MCF 10A (cell line): ENCODE results near the gene C19orf18. TPM values are rescaled to one million over a fixed set of nuclear protein-coding genes. Genes with fewer than 3 reads are reported as not detected.
"Not testable (repeated sequence)": the region's sequence is repeated elsewhere in the genome, so short reads cannot be mapped to it uniquely, and the experiment has no call there.

Source experiments
- BruUV-seq: library from RNA; stranded (reverse); fragments of 400-500 nt; replicated peaks from 2 replicates; lab custom pipeline; 2021; lab: Mats Ljungman, UMichigan
- CTCF ChIA-PET: fragments of 300-600 bp; sonication (Branson Sonifier 250); formaldehyde crosslinking; extraction: SDS; loops from one replicate; lab custom pipeline; 2021; ENCODE audit warnings: antibody characterized with exemption, inconsistent platforms; lab: Yijun Ruan, JAX
- POLR2A ChIA-PET: fragments of 300-600, 350-650 bp; sonication (Branson Sonifier 250); formaldehyde crosslinking; extraction: SDS; loops from one replicate; lab custom pipeline; 2020; ENCODE audit warnings: antibody characterized with exemption, inconsistent platforms; lab: Yijun Ruan, JAX
- DNase-seq: peaks from one replicate; pipeline ENCODE4 v3.0.0-alpha.2; 2018; ENCODE audit not compliant: unreplicated experiment
- H3K27ac Mint-ChIP-seq: one replicate; pipeline ENCODE4 v1.8.0; 2022; ENCODE audit warnings: mild to moderate bottlenecking, low read depth, mixed read lengths; ENCODE audit not compliant: unreplicated experiment
- H3K27me3 Mint-ChIP-seq: one replicate; pipeline ENCODE4 v1.8.0; 2022; ENCODE audit warnings: mixed read lengths; ENCODE audit not compliant: insufficient read depth, unreplicated experiment
- H3K36me3 Mint-ChIP-seq: one replicate; pipeline ENCODE4 v1.8.0; 2022; ENCODE audit warnings: mild to moderate bottlenecking, moderate library complexity, mixed read lengths; ENCODE audit not compliant: insufficient read depth, unreplicated experiment
- H3K4me1 Mint-ChIP-seq: one replicate; pipeline ENCODE4 v1.8.0; 2022; ENCODE audit warnings: mixed read lengths; ENCODE audit not compliant: insufficient read depth, unreplicated experiment
- H3K4me3 Mint-ChIP-seq: one replicate; pipeline ENCODE4 v1.8.0; 2022; ENCODE audit warnings: mild to moderate bottlenecking, moderate library complexity, mixed read lengths; ENCODE audit not compliant: unreplicated experiment
- H3K9me3 Mint-ChIP-seq: one replicate; pipeline ENCODE4 v1.8.0; 2022; ENCODE audit warnings: mixed read lengths; ENCODE audit not compliant: unreplicated experiment
- intact Hi-C: fragments of 100-400 bp; cut with micrococcal nuclease; formaldehyde crosslinking; loops from 2 replicates; pipeline ENCODE4 v1.14.1; 2022
- total RNA-seq: library from RNA; stranded (reverse); gene quantifications from 2 replicates; pipeline ENCODE4 v1.2.3, GENCODE V29; 2022
- TF ChIP-seq, protein P1 (sequence below): fragments of 200-600 bp; IDR thresholded peaks from one replicate; pipeline ENCODE4 v1.8.0; 2022; ENCODE audit warnings: antibody characterized with exemption, mild to moderate bottlenecking; ENCODE audit not compliant: unreplicated experiment

Gene C19orf18
- total RNA-seq, 1 experiment from 2014 or later: not detected

- intact Hi-C loops: no loop called here
- CTCF ChIA-PET: no interaction called here
- peaks cover 4% of the 10 kb centered on the region for H3K36me3 Mint-ChIP-seq
- no peak overlapping the region for H3K27ac Mint-ChIP-seq
- no peak for DNase-seq
- no peaks in the 10 kb centered on the region for H3K27me3 Mint-ChIP-seq
- H3K4me3 Mint-ChIP-seq: no peak overlapping the region
- POLR2A ChIA-PET: no interaction called here
- TF ChIP-seq, protein P1, sequence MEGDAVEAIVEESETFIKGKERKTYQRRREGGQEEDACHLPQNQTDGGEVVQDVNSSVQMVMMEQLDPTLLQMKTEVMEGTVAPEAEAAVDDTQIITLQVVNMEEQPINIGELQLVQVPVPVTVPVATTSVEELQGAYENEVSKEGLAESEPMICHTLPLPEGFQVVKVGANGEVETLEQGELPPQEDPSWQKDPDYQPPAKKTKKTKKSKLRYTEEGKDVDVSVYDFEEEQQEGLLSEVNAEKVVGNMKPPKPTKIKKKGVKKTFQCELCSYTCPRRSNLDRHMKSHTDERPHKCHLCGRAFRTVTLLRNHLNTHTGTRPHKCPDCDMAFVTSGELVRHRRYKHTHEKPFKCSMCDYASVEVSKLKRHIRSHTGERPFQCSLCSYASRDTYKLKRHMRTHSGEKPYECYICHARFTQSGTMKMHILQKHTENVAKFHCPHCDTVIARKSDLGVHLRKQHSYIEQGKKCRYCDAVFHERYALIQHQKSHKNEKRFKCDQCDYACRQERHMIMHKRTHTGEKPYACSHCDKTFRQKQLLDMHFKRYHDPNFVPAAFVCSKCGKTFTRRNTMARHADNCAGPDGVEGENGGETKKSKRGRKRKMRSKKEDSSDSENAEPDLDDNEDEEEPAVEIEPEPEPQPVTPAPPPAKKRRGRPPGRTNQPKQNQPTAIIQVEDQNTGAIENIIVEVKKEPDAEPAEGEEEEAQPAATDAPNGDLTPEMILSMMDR: no peak
- H3K9me3 Mint-ChIP-seq: peaks cover 17% of the 10 kb centered on the region
- no TSS peak for BruUV-seq
- no peaks in the 10 kb centered on the region for H3K4me1 Mint-ChIP-seq
Measured at GRCh38 chr19:58014141-58014540, 39.8 kb upstream of the C19orf18 start.

DNA sequence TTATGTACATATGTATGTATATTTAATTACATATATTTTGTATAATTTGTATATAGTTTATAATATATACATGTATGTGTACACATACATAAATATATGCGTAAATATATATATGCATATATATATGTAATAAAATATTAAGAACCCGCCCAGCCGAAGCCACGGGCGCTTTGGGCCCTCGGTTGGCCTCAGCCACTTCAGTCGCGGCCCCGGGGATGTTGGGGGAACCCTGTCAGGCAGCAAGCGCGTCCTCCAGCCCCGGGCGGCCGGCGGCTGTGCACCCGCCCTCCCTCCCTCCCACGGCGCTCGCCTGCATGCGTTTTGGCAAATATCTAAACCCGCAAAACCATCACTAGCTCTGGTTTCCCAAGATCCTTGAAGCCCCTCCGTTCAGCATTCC is 36.2 kb upstream of the C19orf18 start:
- no TSS peak for BruUV-seq
- Mint-ChIP-seq H3K9me3 (peaks cover 34% of the 10 kb centered on the region), H3K27me3 (no peaks in the 10 kb centered on the region), H3K4me3 (no peak overlapping the region), H3K36me3 (peaks cover 4% of the 10 kb centered on the region), H3K27ac (no peak overlapping the region), H3K4me1 (no peaks in the 10 kb centered on the region)
- POLR2A ChIA-PET: no interaction called here
- intact Hi-C loops: no loop called here
- TF ChIP-seq, protein P1: no peak
- CTCF ChIA-PET: interaction anchor here (0.6 kb wide), 1 partner anchor 33 kb away, joined by 3 read pairs; no protein-coding TSS in a partner anchor
- no peak for DNase-seq

DNA sequence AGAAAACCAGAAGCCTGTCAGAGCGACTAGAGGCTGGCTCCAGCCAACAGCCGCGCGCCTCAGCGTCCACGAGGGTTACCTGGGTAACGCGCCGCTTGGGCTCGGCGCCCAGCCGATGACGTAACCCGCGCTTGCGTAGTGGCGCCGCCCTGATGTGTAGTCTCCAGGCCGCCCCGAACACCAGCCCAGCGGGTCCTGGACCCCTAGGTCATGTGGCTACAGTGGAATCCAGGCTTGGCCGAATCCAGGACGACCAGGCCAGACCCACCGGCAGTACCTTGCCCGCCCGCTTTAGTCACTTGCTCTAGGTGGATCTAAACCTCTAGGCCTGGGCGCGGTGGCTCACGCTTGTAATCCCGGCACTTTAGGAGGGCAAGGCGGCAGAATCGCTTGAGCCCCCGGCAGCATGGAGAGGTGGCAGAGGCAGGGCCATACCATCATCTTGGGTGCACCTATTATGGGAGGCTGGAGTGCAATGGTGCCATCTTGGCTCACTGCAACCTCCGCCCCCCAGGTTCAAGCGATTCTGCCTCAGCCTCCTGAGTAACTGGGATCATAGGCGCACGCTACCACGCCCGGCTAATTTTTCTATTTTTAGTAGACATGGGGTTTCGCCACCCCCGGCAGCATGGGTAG is 35.5 kb upstream of the C19orf18 start:
- DNase-seq: peak; percentile 72
- H3K36me3 Mint-ChIP-seq: peaks cover 4% of the 10 kb centered on the region
- POLR2A ChIA-PET: no interaction called here
- peaks cover 37% of the 10 kb centered on the region for H3K9me3 Mint-ChIP-seq
- CTCF ChIA-PET: interaction anchor here (0.6 kb wide), 1 partner anchor 34 kb away, joined by 3 read pairs; no protein-coding TSS in a partner anchor
- no peaks in the 10 kb centered on the region for H3K4me1 Mint-ChIP-seq
- H3K27me3 Mint-ChIP-seq: no peaks in the 10 kb centered on the region
- TF ChIP-seq, protein P1: no peak
- no peak overlapping the region for H3K27ac Mint-ChIP-seq
- peak overlapping the region; percentile 58 for H3K4me3 Mint-ChIP-seq
- intact Hi-C loops: no loop called here
- BruUV-seq: no TSS peak

DNA sequence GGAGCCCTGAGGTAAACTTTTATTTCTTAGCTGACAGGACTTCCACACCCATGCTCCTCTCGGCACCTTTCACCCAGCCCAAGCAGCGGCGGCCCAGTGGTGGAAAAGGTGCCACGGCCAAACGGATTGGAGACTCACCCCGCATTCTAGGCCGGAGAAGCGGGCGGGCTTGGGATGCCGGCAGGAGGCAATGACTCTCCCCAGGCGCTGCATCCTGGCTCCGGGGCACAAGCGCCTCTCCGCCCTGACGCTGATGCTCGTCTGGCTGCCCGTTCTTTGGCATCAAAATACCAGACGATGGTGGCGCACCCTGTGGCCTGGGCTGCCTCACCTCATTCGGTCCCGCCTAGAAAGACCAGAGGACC is 34.9 kb upstream of the C19orf18 start:
- intact Hi-C loops: no loop called here
- no peak for DNase-seq
- BruUV-seq: no TSS peak
- H3K4me1 Mint-ChIP-seq: no peaks in the 10 kb centered on the region
- TF ChIP-seq, protein P1: no peak
- peak overlapping the region; percentile 58 for H3K4me3 Mint-ChIP-seq
- POLR2A ChIA-PET: no interaction called here
- peaks cover 42% of the 10 kb centered on the region for H3K9me3 Mint-ChIP-seq
- H3K36me3 Mint-ChIP-seq: peaks cover 4% of the 10 kb centered on the region
- H3K27ac Mint-ChIP-seq: no peak overlapping the region
- no peaks in the 10 kb centered on the region for H3K27me3 Mint-ChIP-seq
- CTCF ChIA-PET: interaction anchor here (1.0 kb wide), 1 partner anchor 907 kb away, joined by 5 read pairs; no protein-coding TSS in a partner anchor

DNA sequence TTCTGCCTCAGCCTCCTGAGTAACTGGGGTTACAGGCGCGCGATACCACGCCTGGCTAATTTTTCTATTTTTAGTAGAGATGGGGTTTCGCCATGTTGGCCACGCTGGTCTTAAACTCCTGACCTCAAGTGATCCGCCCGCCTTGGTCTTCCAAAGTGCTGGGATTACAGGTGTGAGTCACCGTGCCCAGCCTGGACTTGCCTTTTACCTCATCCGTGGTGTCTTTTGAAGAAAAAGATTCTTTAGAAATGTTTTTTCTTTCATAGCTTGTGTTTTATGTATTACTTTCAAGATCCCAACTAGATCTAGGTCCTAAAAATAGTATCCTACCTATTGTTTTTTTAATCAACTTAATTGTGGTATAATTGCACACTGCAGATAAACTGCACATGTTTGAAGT is 34.5 kb upstream of the C19orf18 start:
- Mint-ChIP-seq H3K9me3 (peaks cover 46% of the 10 kb centered on the region), H3K4me3 (peak overlapping the region; percentile 58)
- H3K4me1 Mint-ChIP-seq, H3K27me3 Mint-ChIP-seq, intact Hi-C loops, H3K36me3 Mint-ChIP-seq, BruUV-seq, POLR2A ChIA-PET, H3K27ac Mint-ChIP-seq: not testable (repeated sequence)
- CTCF ChIA-PET: interaction anchor here (1.0 kb wide), 1 partner anchor 906 kb away, joined by 5 read pairs; no protein-coding TSS in a partner anchor
- DNase-seq: peak; percentile 7
